Activated CD4-positive, alpha-beta T cell treated with anti-CD3 and anti-CD28 coated beads, Interleukin-10, Interleukin-2, amounts not matched to agents 100 ng/mL and 50 ng/mL, durations not matched to agents 16 hours and 8 hours (primary cell): ENCODE data around the gene ASPSCR1.
"Not testable (repeated sequence)": the region's sequence is repeated elsewhere in the genome, so short reads cannot be mapped to it uniquely, and the experiment has no call there.

Source experiments
- DNase-seq: peaks from one replicate; pipeline ENCODE4 v3.0.0-alpha.2; 2020

The ASPSCR1 gene

DNA sequence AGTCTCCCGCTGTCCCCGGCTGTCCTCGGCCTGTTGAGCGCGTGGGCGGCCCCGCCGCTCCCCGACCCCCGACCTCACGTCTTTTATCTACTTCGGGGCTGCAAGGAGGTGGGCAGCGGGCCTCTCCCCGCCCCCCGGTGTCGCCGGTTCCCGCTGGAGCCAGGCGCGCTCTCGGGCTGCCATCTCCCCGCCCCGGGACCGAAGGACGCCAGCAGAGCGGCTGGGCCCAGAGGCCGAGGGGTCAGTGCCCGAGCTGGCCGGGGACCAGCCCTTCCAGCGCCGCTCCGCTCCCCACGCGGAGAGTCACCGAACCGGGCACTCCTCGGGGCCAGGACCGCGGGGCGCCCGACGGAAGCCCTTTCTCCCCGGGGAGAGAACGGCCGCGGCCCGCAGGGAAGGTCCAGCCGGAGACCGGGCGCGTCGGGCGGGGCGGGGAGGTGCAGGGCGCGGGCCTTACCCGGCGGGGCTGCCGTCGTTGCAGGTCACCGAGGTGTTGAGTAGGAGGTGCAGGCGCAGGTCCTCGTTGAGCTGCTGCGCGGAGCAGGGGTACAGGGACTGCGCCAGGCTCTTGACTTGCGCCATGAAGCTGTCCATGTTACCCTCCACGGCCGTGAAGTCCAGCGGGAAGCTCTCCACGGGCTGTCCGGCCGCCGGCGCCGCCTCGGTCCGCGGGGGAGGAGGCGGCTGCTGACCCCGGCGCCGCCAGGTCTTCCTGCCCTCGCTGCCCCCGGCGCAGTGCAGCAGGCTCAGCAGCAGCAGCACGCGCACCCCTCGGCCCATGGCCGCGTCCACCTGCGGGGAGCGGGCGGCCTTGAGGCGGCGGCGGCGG lies 17.1 kb upstream of the ASPSCR1 start:
- no peak for DNase-seq

DNA sequence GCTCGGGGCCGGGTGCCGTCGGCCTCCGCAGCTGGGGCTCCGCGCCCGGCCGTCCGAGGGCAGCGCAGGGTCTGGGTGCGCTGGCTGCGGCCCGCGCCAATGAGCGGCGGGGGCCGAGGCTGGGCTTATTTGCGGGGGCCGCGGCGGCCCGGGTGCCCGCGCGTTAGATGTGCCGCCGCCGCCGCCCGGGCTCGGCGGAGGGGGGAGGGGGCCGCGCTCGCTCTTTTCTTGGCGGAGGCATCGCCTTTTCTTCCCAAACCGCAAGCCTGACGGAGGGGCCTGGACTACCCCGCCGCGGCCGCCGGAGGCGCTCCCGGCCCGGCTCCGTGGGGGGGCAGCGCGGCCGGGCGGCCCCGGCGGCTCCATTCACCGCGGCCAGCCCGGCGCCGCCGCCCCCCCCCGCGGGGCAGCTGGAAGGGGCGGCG lies 16.3 kb upstream of the ASPSCR1 start, which contains the start of gene NOTUM:
TSS of gene NOTUM (minus strand) at position 101 of the 425 bp plus-strand sequence. CDS start 278 bp downstream, outside the sequence.
- no peak for DNase-seq

DNA sequence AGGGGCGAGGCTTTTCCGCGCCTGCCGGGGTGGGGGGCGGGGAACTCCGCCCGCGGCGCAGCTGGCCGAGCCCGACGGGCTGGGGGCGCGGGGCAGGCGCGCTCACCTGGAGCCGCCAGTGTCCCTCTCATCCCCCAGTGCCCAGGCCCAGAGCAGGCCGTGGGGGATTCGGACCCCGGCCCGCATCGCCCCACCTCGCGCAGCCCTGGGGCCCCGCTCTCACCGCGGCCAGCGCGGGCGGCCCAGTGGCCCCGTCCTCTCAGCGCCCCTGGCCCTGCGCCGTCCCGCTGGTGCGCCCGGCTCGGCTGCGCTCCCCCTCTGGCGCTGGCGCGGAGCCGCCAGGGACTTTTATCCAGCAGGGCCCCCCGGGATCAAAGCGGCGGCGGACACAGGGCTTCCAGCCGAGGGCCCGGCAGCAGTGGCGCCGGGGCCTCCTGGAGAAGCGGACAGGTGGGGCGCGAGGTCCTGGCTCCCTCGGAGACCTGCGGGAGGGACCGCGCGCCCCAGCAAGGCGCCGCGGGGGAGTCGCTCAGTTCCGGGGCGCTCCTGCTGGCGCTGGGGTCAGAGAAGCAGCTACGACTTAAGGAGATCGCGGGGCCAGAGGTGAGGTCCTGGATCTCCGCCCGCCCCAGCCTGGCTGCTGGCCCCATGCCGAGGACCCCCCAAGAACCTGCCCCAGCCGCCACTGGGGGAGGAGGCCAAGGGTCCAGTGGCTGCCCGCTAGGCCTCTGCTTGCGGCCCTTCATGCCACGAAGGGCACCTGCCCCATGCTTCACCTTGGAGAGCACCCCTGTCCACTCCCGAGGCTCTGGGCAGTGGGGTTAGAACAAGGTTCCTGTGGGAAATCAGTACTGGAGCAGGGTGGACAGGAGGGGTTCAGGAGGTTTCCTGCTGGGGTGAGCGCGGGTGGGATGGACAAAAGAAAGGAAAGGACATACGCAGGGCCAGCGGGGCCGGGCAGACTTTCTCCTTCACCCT lies 15.6 kb upstream of the ASPSCR1 start:
- no peak for DNase-seq

GRCh38 chr17:81962499-81963441 lies 14.7 kb upstream of the ASPSCR1 start:
- DNase-seq = no peak

DNA sequence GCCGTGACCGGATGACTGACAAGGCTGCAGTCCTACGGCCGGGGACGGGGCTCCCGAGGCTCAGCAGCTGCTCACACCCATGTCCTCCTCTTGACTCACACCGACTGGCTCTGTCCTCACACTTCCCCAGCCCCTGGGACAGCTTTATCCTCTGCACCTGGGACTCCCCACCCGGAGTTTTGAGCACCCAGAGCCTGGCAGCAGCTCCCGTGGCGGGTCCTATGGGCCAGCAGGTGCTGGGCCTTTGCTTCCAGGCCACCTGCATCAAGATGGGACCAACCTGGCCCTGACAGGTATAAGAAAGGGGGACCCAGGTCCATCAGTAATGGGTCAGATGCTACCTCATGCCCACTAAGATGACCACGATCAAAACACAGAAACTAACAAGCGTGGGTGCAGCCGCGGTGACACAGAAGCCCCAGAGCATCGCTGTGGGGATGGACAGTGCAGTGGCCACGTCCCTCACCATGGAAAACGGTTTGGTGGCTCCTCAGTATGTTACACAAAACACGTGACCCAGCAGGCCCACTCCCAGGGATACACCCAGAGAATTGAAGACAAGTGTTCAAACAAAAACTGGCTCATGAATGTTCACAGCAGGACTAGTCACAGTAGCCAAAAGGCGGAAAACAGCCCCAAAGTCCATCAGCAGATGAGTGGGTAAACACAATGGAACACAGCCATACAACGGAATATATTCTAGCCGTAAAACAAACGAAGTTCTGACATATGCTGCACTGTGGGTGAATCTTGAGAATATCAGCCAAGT lies 13.2 kb upstream of the ASPSCR1 start:
- no peak for DNase-seq

DNA sequence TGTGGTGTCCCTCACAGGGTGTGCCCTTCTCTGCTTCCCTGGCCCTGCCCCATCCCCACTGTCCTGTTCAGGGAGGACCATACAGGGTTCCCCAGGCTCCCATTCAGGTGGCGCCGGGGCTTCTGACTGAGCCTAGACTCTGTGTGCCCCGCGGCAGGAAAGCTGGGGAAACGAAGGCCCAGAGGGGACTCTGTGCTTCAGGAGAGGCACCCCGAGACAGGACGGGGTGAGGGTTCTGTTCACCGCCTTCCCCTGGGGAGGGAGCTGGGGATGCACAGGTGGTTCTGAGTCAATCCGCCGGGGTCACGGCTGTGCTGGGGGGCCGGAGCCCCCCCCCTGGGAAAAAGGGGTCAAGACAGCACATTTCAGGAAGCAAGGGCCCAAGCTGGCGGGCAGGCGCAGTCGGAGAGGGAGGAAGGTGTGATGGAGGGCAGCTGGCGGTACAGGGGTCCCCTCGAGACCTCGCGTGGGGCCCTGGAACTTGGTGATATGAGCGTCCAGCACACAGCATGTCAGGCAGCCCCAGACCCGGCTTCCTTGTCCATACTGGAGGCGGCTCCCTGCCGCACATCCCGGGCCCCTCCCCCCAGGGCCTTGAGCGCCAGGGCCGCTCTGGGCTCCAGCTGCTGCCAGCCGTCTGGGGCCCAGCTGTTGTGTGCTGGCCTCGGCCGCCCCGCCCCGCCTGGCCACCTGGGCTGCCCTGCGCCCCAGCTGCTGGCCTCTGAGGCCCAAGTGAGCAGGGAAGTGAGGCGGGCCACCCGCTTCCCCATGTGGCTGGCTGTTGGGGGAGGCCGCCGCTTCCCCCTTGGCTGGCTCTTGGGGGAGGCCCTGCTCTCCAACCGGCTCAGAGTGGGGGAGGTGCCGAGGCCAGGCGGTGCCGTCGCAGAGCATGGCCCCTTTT lies 10.8 kb upstream of the ASPSCR1 start:
- no peak for DNase-seq

- DNase-seq = no peak
These were observed 10.2 kb upstream of the ASPSCR1 start for GRCh38 chr17:81967244-81967532.

DNA sequence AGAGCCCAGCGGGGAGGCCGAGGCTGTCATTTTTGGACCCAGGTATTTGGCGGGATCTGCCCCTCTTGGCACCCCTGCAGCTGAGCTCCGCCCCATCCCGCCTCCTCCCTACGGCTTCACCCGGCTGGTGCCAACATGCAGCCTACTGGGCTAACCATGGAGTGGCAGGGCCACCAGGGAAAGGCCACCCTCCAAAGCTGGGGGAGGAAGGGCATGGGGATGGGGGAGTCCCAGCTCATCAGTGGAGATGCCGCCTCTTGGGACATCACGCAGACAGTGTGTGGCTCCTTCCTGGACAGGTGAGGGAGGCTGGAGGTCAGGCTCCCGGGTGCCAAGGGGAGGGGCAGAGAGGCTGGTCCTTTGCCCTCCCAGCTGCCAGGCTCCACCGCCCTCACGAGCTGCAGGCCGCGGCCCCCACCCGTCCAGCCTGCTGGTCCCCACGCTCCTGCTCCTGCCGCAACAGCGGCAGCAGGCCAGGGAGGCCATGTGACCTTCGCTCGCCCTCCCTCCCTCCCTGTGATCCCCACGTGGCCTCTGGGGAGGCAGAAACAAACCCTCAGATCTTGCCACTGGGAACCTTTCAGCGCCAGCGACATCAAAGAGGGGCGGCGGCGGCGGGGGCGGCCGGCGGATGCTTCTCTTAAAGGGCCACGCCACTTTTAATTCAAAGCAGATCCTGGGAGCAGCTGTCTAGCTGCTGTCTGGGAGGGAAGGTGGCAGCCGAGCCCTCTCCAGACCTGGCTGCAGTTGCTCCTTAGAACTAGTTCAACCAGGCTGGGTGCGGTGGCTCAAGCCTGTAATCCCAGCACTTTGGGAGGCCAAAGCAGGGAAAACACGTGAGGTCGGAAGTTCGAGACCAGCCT lies 9.7 kb upstream of the ASPSCR1 start:
- peak; percentile 85 for DNase-seq

DNA sequence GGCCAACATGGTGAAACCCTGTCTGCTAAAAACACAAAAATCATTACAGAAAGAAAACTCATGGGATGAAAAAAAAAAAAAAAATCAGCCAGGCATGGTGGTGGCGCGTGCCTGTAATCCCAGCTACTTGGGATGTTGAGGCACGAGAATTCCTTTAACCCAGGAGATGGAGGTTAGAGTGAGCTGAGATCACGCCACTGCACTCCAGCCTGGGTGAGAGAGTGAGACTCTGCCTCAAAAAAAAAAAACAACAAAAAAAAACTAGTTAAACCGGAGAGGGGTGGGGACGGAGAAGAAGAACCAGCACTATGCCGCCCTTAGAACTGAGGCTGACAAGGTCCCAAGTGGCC lies 9.1 kb upstream of the ASPSCR1 start:
- no peak for DNase-seq

- DNase-seq = no peak
These were observed 8.3 kb upstream of the ASPSCR1 start for GRCh38 chr17:81968850-81969812.

DNA sequence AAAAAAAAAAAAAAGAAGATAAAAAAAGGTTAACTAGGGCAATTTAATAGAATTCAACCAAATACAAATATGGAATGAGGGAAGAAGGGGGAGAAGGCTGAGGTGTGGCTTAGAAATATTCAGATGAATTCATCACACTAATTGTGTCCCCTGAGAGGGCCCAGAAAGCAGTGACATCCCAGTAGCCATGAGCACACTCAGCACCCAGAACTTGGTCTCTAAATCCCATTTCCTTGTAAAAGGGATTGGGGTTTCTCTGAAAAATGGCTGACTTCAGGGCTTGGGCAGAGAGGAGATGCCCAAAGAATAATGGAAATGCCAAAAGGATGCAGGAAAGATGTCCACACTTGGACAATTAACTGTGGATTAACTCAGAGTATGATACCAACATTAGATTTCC lies 4.0 kb upstream of the ASPSCR1 start:
- no peak for DNase-seq

GRCh38 chr17:81976332-81977210 lies 858 bp upstream of the ASPSCR1 start:
- peak; percentile 25 for DNase-seq

- no peak for DNase-seq
These were observed 1.3 kb downstream of the ASPSCR1 start for GRCh38 chr17:81978524-81979298.

GRCh38 chr17:81980122-81980521 lies 2.7 kb downstream of the ASPSCR1 start:
- DNase-seq = no peak

- DNase-seq = peak; percentile 26
These were observed 3.4 kb downstream of the ASPSCR1 start for GRCh38 chr17:81980707-81981343.

GRCh38 chr17:81981511-81981910 lies 4.1 kb downstream of the ASPSCR1 start:
- DNase-seq = not testable (repeated sequence)
